IPS-NIHi7 (cell line): ENCODE results near the gene AHDC1.
"Not testable (repeated sequence)": the region's sequence is repeated elsewhere in the genome, so short reads cannot be mapped to it uniquely, and the experiment has no call there.

Experiments used
- DNase-seq: peaks from one replicate; pipeline ENCODE4 v3.0.0; 2012; ENCODE audit warnings: mixed read lengths; ENCODE audit errors: extremely low spot score

The AHDC1 gene

GRCh38 chr1:27549807-27550408, 54.0 kb downstream of the AHDC1 start:
- no peak for DNase-seq

DNA sequence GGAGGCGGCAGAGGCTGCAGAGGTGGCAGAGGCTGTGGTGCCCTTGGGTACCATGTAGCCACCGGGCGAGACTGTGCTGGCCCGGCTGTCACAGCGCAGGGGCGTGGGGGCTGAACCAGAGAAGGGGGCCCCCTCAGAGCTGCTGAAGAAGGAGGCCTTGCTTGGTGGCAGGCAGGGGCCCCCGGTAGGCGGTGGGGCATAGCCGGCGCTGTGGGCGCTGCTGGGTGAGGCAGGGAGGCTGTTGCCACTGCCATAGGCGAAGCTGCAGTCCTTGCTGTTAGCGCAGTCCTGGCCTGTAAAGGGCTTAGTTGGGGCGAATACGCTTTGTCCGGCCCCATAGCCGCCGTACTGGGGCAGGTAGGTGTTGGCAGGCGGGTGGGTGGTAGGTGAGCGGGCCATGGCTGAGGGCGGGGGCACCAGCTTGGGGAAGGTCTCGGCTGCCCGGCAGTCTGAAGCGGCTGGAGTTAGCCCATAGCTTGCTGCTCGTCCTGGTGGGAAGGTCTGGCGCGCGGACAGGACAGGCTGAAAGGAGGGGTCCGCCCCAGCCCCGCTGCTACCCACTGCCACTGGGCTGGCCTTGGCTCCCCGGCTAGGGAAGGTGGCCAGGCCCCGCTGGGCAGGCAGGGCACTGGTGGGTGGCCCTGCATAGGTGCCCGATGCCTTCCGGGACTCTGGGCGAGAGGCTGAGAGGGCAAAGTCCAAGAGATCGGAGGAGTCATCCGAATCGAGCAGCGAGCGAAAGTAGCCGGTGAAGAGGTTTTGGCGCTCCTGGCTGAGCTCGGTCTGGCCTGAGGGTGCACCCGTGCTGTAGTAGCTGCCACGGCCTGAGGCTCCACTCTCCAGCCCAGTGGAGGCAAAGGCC, 54.9 kb downstream of the AHDC1 start:
- no peak for DNase-seq

DNA sequence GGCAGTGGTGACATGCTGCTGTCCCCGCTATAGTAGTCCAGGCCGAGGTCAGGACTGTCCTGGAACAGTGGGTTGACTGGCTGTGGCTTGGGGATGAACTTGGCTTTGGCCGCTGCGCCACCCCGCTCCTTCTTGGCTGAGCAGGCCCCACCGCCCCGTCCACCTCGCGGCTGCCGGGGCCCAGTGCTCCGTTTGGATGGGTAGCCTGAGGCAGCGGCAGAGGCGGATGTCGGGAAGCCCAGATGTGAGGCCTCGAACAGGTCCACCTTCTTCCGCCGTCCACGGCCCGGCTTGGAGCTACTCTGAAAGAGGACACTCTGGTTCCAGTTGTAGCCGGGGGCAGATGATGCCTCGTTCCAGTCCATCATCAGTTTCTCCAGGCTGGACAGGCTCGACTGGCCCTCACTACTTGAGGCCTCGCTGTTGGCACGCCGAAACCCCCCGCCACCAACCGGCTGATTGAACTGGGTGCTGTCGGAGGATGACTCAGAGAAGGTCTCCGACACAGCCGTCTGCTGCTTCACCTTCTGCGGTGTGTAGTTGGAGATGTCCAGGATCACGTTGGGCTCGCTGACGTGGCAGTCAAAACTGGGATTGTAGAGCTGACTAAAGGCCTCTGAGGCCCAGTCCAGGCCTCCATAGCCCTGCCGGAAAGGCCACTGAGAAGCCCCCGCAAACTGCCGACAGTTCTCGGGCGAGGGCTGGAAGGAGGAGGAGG, 55.6 kb downstream of the AHDC1 start:
- DNase-seq: no peak

- no peak for DNase-seq
These were observed 56.5 kb downstream of the AHDC1 start for GRCh38 chr1:27547220-27548116.

DNA sequence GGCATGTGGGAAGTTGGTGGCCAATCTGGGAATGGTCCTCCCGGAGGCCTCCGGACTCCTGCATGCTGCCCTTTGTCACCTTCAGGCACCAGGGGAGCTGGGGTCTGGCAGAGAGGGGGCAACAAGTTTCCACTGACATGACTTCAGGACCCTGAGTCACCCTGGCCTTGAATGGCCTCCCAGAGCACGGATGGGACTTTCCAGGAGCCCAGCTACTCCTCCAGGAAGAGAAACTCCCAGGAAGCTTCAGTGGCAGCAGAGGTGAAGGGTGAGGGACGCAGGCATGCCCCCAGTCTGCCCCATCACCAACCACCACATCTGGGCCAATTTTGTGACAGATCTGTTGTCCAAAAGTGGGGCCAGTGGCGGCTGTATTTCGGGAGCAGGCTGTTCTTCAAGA, 58.1 kb downstream of the AHDC1 start:
- DNase-seq: no peak

GRCh38 chr1:27545271-27545670, 58.7 kb downstream of the AHDC1 start:
- no peak for DNase-seq

- no peak for DNase-seq
These were observed 59.1 kb downstream of the AHDC1 start for GRCh38 chr1:27544834-27545233.

- no peak for DNase-seq
These were observed 60.7 kb downstream of the AHDC1 start for GRCh38 chr1:27543284-27543683.

DNA sequence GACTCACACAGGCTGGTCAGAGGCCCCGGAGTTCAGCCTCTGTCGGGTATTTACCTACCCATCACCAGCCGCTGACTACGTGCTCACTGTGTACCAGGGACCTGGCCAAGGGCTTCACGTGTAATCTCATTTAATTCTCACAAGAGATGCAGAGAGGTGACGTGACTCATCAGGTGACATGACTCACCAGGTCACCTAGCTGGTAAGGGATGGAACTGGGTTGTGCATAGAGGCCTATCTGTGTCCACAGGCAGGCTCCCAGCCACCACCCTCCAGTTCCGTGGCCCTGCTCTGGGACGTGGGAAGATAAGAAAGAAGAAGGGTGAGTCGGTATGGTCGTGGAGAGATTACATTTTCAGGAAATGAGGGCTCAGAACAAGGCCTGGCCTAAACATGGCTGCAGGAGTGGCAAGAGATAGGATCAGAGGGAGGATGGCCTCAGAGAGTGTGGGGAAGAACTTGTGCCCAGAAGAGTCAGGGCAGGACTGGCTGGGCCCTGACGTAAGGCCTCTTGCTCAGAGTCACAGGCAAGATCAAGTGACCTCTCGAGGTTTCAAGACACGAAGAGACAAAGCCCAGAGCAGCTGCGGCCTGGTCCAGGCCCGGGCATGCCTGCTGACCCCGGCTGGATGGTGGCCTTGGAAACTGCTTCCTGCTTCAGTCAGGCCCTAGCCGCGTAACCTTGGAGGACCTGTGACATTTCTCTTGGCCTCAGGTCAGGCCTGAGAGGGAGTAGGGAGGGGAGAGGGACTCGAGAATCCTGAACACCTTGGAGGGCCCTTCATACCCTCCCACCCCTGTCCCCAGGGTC, 61.3 kb downstream of the AHDC1 start:
- DNase-seq: no peak

DNA sequence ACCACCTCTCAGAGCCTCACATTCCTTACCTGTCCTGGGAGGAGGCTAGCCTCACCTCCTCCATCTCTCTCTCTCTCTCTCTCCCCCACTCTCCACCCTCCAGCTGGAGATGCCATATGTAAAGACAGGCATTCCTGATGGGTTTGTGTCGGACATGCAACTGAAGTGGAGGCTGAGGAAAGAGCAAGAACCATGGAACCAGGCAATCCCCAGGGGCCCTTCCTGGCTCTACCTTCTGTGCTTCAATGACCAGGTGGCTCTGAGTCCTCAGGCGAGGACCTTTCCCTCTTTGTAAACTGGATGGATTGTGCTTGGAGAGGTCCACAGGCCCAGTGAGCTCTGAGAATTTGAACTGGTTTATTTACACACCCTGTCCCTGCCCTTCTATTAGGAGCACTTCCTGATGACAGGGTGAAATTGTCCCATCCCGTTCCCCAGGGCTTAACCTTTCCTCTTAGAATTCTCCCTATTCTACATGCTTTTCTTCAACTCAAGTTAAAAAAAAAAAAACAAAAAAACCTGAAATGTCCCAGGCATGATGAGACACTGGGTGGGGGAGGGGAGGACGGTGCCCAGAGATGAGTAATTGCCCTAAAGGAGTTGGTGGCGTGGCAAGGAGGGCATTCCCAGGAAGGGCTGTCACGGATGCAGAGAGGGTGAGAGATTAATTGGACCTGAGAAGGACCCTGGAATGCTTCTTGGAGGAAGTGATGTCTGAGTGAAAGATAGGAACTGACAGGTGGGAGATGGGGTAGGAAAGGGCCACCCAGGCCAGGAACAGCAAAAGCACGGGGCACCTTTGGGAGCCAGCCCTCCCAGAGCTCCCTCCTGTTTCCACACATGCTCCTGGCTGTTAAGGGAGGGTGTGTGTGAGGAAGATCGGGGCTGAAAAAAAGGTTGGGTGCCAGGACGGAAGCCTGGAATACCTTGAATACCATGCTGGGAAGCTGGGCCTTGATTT, 63.8 kb downstream of the AHDC1 start:
- DNase-seq: no peak

- DNase-seq: no peak
These were observed 65.2 kb downstream of the AHDC1 start for GRCh38 chr1:27538793-27539192.

DNA sequence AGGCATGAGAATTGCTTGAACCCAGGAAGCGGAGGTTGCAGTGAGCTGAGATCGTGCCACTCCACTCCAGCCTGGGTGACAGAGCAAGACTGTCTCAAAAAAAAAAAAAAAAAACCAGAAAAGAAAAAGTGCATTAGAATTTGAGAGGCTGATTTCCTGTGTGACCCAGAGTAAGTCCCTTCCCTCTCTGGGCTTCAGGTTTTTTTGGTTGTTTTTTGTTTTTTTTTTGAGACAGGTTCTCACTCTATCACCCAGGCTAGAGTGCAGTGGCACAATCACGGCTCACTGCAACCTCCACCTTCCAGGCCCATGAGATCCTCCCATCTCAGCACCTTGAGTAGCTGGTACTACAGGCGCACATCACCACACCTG, 65.7 kb downstream of the AHDC1 start:
- DNase-seq: not testable (repeated sequence)

DNA sequence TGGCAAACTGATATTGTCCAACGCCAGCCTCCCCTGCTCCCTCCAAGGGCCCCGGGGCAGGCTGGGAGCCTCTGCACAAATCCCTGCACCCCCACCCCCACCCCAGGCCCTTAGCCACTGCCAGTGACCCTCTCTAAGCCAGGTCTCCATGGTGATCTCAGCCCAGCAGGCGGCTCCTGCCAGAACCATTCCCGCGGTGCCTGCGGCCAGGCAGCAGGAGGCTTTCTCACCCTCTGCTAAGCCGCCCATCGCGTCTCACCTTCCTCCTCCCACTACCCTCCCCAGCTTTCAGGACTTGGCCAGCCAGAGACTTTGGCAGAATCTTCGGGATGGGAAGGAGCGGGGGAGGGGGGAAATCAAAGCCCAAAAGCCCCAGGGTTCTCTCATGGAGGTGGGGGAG, 67.2 kb downstream of the AHDC1 start:
- peak; percentile 71 for DNase-seq

GRCh38 chr1:27536010-27536757, 67.8 kb downstream of the AHDC1 start:
- no peak for DNase-seq

GRCh38 chr1:27535386-27535785, 68.6 kb downstream of the AHDC1 start:
- DNase-seq: no peak

GRCh38 chr1:27531959-27532685, 71.8 kb downstream of the AHDC1 start:
- no peak for DNase-seq

- no peak for DNase-seq
These were observed 73.8 kb downstream of the AHDC1 start for GRCh38 chr1:27530192-27530591.

DNA sequence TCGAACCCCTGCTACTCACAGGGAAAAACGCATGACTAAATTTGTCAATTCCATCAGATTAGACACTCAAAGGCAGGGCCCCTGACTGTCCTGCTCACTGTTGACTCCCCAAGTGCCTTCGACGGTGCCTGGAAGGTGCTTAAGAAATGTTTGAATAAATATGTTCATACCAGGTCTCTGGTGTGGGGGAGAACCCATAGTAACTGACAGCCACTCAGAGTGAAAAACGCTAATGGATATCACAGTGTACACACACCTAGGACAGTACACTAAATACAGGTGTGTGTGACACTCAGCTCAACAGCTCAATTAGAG, 74.3 kb downstream of the AHDC1 start:
- no peak for DNase-seq
